Activated CD8-positive, alpha-beta memory T cell treated with anti-CD3 and anti-CD28 coated beads, Interleukin-2, amount 50 U/mL, for 1 hour (primary cell): Measurements from ENCODE around the gene FAM53A.
"Not testable (repeated sequence)": the region's sequence is repeated elsewhere in the genome, so short reads cannot be mapped to it uniquely, and the experiment has no call there.

Experiments
- DNase-seq: peaks from one replicate; pipeline ENCODE4 v3.0.0-alpha.2; 2020; ENCODE audit errors: extremely low read depth

Gene FAM53A

GRCh38 chr4:1686440-1687036, 2.4 kb upstream of the FAM53A start:
- no peak for DNase-seq

GRCh38 chr4:1685235-1686150, 1.4 kb upstream of the FAM53A start:
- no peak for DNase-seq

GRCh38 chr4:1684506-1685234, 557 bp upstream of the FAM53A start:
- peak; percentile 67 for DNase-seq

GRCh38 chr4:1683261-1683735, 815 bp downstream of the FAM53A start:
- no peak for DNase-seq

GRCh38 chr4:1682860-1683259, 1.3 kb downstream of the FAM53A start:
- DNase-seq, result no peak

GRCh38 chr4:1678244-1678643, 5.9 kb downstream of the FAM53A start:
- no peak for DNase-seq

- DNase-seq, result no peak
These were observed 7.2 kb downstream of the FAM53A start for GRCh38 chr4:1676605-1677525.

GRCh38 chr4:1675802-1676137, 8.3 kb downstream of the FAM53A start:
- DNase-seq, result no peak

GRCh38 chr4:1675136-1675801, 8.8 kb downstream of the FAM53A start:
- DNase-seq, result no peak

GRCh38 chr4:1674682-1675081, 9.4 kb downstream of the FAM53A start:
- no peak for DNase-seq

GRCh38 chr4:1673671-1674070, 10.4 kb downstream of the FAM53A start:
- no peak for DNase-seq

- DNase-seq, result not testable (repeated sequence)
These were observed 13.1 kb downstream of the FAM53A start for GRCh38 chr4:1671011-1671410.

GRCh38 chr4:1670279-1670678, 13.8 kb downstream of the FAM53A start:
- no peak for DNase-seq

- DNase-seq, result no peak
These were observed 14.3 kb downstream of the FAM53A start for GRCh38 chr4:1669850-1670249.

- no peak for DNase-seq
These were observed 14.8 kb downstream of the FAM53A start for GRCh38 chr4:1669270-1669669.

- DNase-seq, result no peak
These were observed 15.6 kb downstream of the FAM53A start for GRCh38 chr4:1668488-1668840.

- no peak for DNase-seq
These were observed 16.8 kb downstream of the FAM53A start for GRCh38 chr4:1667273-1667672.

- no peak for DNase-seq
These were observed 17.7 kb downstream of the FAM53A start for GRCh38 chr4:1666391-1666790.

GRCh38 chr4:1664141-1664540, 20.0 kb downstream of the FAM53A start:
- DNase-seq, result no peak

- no peak for DNase-seq
These were observed 20.6 kb downstream of the FAM53A start for GRCh38 chr4:1663549-1663948.

GRCh38 chr4:1661695-1662094, 22.4 kb downstream of the FAM53A start:
- DNase-seq, result no peak
